GM13976 (cell line): ENCODE data around the gene FOXL1.

ENCODE experiments used
- DNase-seq: peaks from one replicate; pipeline ENCODE4 v3.0.0; 2012; ENCODE audit warnings: low spot score
- CTCF ChIP-seq: IDR thresholded peaks from 2 replicates; pipeline ENCODE4 v1.5.1; 2012; ENCODE audit warnings: borderline replicate concordance, mild to moderate bottlenecking; ENCODE audit not compliant: insufficient read depth; ENCODE audit errors: extremely low read depth, missing control alignments, control extremely low read depth
- in situ Hi-C: fragments of 300-500 bp; cut with MboI; formaldehyde crosslinking; loops from one replicate; pipeline ENCODE4 v1.12.0; 2022; ENCODE audit warnings: low sequenced_read_pairs, mixed read lengths, inconsistent platforms; ENCODE audit not compliant: unreplicated experiment

Gene FOXL1

DNA sequence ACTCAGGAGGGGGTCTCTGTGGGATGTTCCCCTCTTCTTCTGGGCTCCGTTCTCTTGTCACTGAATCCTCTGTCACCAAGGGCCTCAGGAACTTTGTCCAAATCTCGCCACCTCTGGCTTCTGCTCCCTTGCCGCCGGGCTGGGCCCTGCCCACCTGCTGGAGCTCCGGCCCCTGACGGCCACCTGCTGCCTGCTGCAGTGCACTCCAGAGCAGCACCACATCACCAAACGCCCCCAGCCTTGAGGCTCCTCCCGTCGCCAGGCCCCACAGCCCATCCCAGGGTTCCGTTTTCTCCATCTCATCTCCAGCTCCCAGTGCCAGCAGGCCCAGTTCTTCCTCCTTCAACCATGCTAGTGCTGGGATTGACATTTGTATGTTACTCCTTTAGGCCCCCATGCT lies 43.6 kb downstream of the FOXL1 start:
- no peak for DNase-seq
- no peak for TF ChIP-seq CTCF
- in situ Hi-C loops = no loop called here

DNA sequence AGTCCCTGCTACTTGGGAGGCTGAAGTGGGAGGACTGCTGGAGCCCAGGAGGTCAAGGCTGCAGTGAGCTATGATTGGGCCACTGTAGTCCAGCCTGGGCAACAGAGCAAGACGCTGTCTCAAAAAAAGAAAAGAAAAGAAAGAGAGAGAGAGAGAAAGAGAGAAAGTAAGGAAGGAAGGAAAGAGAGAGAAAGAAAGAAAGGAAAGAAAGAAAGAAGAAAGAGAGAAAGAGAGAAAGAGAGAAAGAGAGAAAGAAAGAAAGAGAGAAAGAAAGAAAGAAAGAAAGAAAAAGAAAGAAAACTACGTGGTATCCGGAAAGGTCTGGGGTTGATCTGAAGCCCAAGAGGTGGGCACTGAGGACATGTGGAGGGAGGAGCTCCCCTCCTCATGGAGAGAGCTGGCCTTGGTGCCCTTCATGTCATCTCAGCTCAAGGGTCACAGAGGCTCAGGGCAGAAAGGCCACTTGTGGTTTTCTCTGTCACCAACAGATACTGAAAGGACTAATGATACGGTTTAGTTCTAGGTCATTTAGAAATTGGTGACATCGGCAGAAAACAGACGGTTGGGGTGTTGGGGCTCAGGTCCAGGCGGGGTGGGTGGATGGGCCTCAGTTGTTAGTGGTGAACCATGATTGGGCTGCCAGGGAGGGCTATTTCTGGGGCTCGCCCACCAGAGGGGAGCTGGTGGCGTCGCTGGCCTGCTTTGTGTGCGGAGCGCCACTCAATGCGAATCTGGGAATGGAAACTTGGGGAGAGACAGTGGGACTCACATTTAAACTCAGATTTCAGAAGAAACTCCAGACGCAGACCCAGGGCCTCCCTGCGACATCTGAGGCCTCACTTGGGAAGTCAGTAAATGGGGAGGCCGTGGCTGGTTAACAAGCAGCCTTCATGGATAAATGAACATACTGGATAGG lies 44.6 kb downstream of the FOXL1 start:
- no peak for TF ChIP-seq CTCF
- no peak for DNase-seq
- in situ Hi-C loops = no loop called here

- no peak for DNase-seq
- no peak for TF ChIP-seq CTCF
- in situ Hi-C loops = no loop called here
These were observed 46.7 kb downstream of the FOXL1 start for GRCh38 chr16:86625029-86625428.

- DNase-seq = no peak
These were observed 47.5 kb downstream of the FOXL1 start for GRCh38 chr16:86625821-86626220.

GRCh38 chr16:86626284-86626683 lies 47.9 kb downstream of the FOXL1 start:
- in situ Hi-C loops = no loop called here
- no peak for DNase-seq
- TF ChIP-seq CTCF = no peak

More at GRCh38 chr16:86625821-86626220, 47.5 kb downstream of the FOXL1 start:
- in situ Hi-C loops = no loop called here
- TF ChIP-seq CTCF = no peak

DNA sequence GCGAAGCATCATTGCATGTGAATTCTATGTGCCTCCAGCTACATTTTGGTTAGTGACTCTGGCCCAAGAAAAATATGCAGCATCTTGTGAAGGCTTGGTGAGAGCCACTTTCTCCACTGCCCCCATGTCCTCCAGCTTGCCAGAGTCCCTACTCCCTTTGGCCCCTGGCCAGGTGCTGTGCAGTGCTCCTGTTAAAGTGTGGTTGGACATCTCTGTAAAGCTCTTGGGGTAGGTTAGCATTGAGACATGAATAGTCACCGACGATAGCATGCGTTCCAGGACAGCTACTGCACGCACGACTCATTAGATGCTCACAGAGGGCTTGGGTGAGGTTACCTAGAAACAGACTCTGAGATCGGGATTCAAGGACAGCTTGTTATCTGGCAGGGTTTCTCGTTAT lies 48.6 kb downstream of the FOXL1 start:
- in situ Hi-C loops = no loop called here
- TF ChIP-seq CTCF = no peak
- DNase-seq = no peak

DNA sequence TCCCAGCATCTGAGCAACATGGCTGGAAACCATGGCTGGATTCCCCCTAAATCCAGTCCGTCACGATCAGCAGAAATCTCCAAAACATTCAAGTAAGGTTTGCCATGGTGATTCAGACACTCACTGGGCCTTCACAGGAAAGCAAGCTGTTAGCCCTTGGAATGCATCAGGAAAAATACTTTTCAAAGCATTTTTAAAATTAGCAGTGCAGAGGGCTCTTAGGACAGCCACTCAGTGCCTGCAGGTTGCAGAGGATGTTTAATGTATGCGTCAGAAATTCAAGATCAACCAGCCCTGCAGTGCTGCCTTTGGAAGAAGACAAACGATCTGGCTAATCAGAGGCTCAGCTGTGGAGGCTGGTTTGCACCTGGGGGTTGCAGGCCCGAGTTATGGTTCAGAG lies 50.3 kb downstream of the FOXL1 start:
- no peak for TF ChIP-seq CTCF
- no peak for DNase-seq
- in situ Hi-C loops = no loop called here
